Ishikawa (cell line): ENCODE measurements around the gene BRD7.
A peak's percentile ranks its signal among the peaks of the same experiment; 100 is the strongest.

ENCODE experiments used
- CEBPB ChIP-seq: IDR thresholded peaks from 2 replicates; pipeline ENCODE4 v1.6.1; 2012
- CREB1 ChIP-seq: IDR thresholded peaks from 2 replicates; pipeline ENCODE4 v1.6.1; 2012; ENCODE audit warnings: low read depth
- EGR1 ChIP-seq: IDR thresholded peaks from 2 replicates; pipeline ENCODE4 v1.6.1; 2012
- EP300 ChIP-seq: IDR thresholded peaks from 2 replicates; pipeline ENCODE4 v1.6.1; 2012; ENCODE audit warnings: borderline replicate concordance
- FOXM1 ChIP-seq: IDR thresholded peaks from 2 replicates; pipeline ENCODE4 v1.6.1; 2012; ENCODE audit warnings: low read depth, borderline replicate concordance
- NFIC ChIP-seq: IDR thresholded peaks from 2 replicates; pipeline ENCODE4 v1.6.1; 2012
- RAD21 ChIP-seq: IDR thresholded peaks from 2 replicates; pipeline ENCODE4 v1.6.1; 2012; ENCODE audit warnings: low read depth
- TAF1 ChIP-seq: IDR thresholded peaks from 2 replicates; pipeline ENCODE4 v1.6.1; 2012; ENCODE audit warnings: low read depth, mild to moderate bottlenecking
- TCF12 ChIP-seq: IDR thresholded peaks from 2 replicates; pipeline ENCODE4 v1.6.1; 2012; ENCODE audit warnings: low read depth
- TEAD4 ChIP-seq: IDR thresholded peaks from 2 replicates; pipeline ENCODE4 v1.6.1; 2012
- YY1 ChIP-seq: IDR thresholded peaks from 2 replicates; pipeline ENCODE4 v1.6.1; 2012; ENCODE audit warnings: low read depth
- ZBTB7A ChIP-seq: IDR thresholded peaks from 2 replicates; pipeline ENCODE4 v1.6.1; 2012; ENCODE audit warnings: low read depth
- TF ChIP-seq, protein P1 (sequence below): IDR thresholded peaks from 2 replicates; pipeline ENCODE4 v1.6.1; 2012
- TF ChIP-seq, protein P2 (sequence below): IDR thresholded peaks from 2 replicates; pipeline ENCODE4 v1.6.1; 2012
- TF ChIP-seq, protein P3 (sequence below): IDR thresholded peaks from 2 replicates; pipeline ENCODE4 v1.6.1; 2012; ENCODE audit warnings: low read depth, mild to moderate bottlenecking

The BRD7 gene

DNA sequence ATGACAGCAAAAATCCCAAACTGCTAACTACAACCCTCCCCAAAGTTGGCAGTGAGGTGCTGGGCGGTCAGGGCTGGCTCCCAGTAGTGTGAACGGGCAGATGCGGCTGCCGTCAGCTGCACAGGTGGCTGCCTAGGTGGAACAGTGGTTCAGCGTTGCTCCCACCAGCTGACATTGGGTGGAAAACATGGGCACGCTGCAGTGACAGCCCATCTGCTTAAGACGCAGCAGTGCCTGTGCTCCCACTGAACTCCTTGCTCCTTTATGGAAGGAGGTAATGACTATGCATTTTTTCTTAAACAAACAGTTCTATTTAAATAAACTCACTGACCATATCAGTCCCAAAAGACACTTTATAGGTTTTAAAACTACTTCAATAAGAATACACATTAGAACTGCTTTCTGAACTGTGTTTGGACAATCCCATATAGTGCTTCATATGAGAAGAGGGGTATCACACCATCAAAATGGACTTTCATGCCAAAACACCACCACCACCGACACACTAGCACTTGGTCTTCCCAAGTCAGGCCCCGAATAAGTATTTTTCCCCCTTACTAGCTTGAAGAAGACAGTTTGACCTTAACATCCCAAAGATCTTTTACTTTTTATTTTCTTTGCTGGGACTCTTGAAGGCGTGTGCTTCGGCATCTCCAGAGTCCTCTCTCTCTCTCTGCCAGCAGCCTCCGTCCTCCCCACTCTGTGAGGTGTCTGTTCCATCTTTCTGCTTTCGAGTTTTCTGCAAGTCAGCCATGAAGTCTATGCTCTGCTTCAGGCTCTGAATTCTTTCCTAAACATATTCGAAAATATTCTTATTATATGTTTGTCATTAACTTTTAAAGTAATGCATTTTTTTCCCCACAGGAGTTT, 34.4 kb downstream of the BRD7 start:
- TF ChIP-seq, protein P1, sequence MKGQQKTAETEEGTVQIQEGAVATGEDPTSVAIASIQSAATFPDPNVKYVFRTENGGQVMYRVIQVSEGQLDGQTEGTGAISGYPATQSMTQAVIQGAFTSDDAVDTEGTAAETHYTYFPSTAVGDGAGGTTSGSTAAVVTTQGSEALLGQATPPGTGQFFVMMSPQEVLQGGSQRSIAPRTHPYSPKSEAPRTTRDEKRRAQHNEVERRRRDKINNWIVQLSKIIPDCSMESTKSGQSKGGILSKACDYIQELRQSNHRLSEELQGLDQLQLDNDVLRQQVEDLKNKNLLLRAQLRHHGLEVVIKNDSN = no peak
- TF ChIP-seq EP300 = no peak
- no peak for TF ChIP-seq FOXM1
- TF ChIP-seq CREB1 = no peak
- TF ChIP-seq EGR1 = no peak
- TF ChIP-seq TAF1 = no peak
- no peak for TF ChIP-seq CEBPB
- no peak for TF ChIP-seq TCF12

DNA sequence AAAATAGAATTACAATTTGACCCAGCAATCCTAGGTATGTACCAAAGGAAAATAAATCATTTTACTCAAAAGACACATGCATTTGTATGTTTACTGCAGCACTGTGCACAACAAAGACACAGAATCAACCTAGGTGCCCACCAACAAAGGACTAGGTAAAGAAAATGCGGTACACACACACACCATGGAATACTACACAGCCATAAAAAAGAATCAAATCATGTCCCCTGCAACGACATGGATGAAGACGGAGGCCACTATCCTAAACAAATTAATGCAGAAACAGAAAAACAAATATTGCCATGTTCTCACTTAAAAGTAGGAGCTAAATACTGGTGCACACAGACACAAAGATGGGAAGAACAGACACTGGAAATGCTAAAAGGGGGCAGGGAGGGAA, 36.2 kb downstream of the BRD7 start:
- TF ChIP-seq EP300 = no peak
- TF ChIP-seq YY1 = no peak
- TF ChIP-seq, protein P2, sequence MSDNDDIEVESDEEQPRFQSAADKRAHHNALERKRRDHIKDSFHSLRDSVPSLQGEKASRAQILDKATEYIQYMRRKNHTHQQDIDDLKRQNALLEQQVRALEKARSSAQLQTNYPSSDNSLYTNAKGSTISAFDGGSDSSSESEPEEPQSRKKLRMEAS = no peak
- TF ChIP-seq ZBTB7A = no peak
- TF ChIP-seq EGR1 = no peak
- TF ChIP-seq TEAD4 = no peak
- TF ChIP-seq TCF12 = no peak
- no peak for TF ChIP-seq NFIC
- TF ChIP-seq, protein P3, sequence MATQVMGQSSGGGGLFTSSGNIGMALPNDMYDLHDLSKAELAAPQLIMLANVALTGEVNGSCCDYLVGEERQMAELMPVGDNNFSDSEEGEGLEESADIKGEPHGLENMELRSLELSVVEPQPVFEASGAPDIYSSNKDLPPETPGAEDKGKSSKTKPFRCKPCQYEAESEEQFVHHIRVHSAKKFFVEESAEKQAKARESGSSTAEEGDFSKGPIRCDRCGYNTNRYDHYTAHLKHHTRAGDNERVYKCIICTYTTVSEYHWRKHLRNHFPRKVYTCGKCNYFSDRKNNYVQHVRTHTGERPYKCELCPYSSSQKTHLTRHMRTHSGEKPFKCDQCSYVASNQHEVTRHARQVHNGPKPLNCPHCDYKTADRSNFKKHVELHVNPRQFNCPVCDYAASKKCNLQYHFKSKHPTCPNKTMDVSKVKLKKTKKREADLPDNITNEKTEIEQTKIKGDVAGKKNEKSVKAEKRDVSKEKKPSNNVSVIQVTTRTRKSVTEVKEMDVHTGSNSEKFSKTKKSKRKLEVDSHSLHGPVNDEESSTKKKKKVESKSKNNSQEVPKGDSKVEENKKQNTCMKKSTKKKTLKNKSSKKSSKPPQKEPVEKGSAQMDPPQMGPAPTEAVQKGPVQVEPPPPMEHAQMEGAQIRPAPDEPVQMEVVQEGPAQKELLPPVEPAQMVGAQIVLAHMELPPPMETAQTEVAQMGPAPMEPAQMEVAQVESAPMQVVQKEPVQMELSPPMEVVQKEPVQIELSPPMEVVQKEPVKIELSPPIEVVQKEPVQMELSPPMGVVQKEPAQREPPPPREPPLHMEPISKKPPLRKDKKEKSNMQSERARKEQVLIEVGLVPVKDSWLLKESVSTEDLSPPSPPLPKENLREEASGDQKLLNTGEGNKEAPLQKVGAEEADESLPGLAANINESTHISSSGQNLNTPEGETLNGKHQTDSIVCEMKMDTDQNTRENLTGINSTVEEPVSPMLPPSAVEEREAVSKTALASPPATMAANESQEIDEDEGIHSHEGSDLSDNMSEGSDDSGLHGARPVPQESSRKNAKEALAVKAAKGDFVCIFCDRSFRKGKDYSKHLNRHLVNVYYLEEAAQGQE = no peak
- TF ChIP-seq, protein P1 = no peak

DNA sequence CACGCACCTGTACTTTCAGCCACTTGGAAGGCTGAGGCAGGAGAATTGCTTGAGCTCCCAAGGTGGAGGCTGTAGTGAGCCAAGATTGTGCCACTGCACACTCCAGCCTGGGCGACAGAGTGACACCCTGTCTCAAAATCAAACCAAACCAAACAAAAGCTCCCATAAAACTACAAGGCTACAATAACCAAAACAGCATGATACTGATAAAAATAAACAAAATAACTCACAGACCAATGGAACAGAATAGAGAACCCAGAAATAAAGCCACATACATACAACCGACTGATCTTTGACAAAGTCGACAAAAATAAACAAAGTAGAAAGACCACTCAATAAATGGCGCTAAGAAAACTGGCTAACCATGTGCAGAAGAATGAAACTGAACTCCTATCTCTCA, 37.2 kb downstream of the BRD7 start:
- TF ChIP-seq EGR1 (no peak), ZBTB7A (no peak), CEBPB (no peak)

DNA sequence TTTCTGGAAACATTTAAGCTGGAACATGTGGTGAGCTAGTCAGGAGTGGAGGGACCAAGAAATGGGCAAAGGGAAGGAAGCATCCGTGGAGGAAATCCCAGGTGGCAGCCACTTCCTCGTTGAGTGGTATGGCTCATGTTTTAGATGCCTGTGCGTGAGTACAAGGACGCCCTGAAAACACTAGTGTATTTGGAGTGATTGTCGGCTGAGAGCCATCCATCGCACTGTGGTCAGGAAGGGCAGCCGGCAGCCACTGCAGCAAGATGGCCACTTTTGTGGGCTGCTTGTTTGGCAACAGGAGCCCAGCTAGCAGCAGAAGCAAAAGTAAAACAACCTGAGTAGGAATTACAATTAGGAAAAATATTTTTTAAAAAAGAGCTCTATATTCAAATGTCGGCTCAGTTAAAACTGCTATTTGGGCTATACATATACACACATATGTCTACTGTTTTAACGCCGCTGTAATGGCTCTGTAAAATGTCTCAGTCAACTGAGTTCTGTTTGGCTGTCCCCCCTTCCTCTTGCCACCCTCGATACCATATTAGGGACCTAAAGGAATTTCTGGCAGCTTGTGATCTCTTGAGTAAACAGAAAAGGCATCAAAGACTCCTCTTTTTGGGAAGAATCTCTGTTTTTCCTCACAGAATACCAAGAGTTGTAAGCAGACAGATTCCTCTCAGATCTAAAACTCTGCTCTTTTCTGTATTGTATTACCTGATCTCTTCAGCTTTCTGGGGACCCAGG, 39.2 kb downstream of the BRD7 start:
- TF ChIP-seq, protein P2 = no peak
- TF ChIP-seq CEBPB (no peak), ZBTB7A (no peak)

DNA sequence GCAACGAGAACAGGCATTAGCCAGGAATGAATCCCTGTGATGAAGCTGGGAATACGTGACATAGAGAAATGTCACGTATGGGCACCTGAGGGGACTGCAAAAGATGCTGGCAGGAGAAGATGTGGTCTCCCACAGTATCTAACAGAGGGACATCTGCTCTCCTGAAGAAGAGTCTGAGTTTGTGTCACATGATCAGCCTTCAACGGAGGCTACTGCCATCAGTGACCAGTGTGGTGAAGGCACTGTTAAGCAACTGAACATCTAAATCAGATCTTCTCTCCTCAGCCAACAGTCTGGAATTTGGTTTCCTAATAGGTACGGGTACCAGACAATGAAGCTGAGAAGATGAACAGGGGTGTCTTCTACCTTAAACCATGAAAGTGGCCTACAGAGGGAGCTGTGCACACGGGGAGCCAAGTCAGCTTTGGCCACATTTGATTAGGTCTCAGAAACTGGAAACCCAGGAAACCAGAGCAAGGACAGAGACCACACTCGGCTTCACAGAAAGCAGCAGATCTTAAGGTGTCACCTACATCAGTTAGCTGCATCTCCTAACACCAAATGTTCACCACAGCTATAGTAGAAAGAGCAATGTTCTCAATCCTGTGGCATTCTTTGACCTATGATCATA, 41.8 kb downstream of the BRD7 start:
- TF ChIP-seq, protein P3 = no peak
- TF ChIP-seq RAD21 = peak; percentile 40

DNA sequence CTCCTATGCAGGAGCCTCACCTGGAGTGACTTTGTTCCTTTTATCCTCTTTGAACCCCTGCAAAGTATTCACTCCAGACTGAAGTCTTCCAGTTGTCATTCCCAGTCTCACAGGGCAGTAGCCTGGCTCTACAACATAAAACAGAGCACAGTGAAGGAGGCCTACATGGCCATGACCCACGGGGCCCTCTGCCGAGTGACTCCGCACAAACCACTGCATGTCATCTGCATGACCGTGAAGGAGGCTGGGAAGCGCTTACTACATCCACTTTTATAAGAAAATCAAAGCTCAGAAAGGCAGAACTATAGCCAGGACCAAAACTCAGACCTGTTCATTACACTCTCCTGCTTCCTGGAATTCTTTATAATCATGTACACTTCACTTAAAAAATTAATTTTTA, 42.5 kb downstream of the BRD7 start:
- TF ChIP-seq, protein P2 = no peak
- no peak for TF ChIP-seq CREB1
- TF ChIP-seq, protein P3 = no peak
- no peak for TF ChIP-seq EGR1
- no peak for TF ChIP-seq RAD21
- no peak for TF ChIP-seq TEAD4
- TF ChIP-seq, protein P1 = no peak
- TF ChIP-seq CEBPB = no peak
- TF ChIP-seq EP300 = no peak
- no peak for TF ChIP-seq TCF12
- TF ChIP-seq TAF1 = no peak
- no peak for TF ChIP-seq ZBTB7A
- TF ChIP-seq FOXM1 = no peak
- no peak for TF ChIP-seq NFIC
- no peak for TF ChIP-seq YY1
